ENCODE data around the gene CLEC4E.
"Not testable (repeated sequence)": the region's sequence is repeated elsewhere in the genome, so short reads cannot be mapped to it uniquely, and the experiment has no call there.

Gene CLEC4E, protein sequence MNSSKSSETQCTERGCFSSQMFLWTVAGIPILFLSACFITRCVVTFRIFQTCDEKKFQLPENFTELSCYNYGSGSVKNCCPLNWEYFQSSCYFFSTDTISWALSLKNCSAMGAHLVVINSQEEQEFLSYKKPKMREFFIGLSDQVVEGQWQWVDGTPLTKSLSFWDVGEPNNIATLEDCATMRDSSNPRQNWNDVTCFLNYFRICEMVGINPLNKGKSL

DNA sequence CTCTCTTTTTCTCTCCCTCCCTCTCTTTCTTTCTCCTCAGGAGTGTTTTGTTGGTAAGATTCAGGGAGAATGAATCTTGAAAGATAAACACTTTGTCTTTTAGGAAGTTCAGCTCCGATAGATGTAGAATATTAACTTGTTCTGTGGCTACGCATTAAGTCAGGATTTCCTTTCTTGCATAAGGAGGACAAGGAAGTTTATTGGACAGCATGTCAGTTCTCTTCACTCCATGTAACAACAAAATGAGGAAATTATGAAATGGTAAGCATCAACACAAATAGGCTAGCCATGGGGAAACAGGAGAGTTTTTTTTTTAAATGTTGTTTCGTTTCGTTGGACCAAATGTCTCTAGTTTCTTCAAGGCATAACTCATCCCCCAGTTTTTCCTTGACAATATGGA is at the start of gene CLEC4E:
CLEC4E (minus strand) TSS at position 75 of the 400 bp plus-strand sequence. CDS start 108 bp downstream, outside the sequence.
- not testable (repeated sequence) for DNase-seq

DNA sequence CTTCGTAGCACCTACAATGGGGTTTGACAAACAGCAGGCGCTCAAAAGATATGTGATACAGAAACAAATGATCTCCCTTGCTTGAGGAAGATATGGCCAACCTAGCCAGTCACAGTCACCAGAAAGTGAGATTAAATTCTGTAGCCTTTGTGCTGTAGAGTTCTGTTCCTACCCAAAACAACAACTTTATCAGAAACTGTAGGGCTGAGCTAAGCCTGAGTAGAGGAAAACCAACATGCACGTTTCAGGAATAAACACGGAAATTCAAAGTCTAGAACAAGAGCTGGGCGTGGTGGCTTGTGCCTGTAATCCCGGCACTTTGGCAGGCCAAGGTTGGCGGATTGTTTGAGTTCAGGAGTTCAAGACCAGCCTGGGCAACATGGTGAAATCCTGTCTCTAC is 49.0 kb upstream of the CLEC4E start:
- DNase-seq: no peak

DNA sequence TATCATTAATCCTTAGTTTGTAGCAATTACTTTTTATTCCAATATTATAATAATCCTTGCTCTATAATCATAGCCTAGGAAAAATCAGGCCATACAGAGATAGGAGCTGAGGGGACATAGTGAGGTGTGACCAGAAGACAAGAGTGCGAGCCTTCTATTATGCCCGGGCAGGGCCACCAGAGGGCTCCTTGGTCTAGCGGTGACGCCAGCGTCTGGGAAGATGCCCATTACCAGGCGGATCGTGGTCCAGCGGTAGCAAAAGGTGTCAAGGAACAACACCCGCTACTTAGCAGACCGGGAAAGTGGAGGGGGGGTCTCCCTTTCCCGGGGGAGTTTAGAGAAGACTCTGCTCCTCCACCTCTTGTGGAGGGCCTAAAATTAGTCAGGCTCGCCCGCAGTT is 43.8 kb upstream of the CLEC4E start:
- DNase-seq: not testable (repeated sequence)

DNA sequence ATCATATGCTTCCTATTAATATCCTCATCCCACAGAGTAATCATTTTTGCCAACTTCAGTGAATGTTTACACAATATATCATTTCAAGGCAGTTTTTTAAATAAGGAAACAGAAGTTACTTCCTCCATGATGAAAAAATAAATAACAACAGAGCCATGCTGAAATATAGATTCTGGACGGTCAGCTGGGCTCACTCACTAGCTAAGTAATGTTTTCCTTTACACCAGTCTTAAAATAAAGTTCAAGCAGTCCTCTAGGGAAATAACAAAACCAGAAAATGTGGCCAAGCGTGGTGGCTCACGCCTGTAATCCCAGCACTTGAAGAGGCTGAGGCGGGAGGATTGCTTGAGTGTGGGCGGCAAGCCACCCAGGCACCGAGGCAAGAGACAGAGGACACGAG is 43.3 kb upstream of the CLEC4E start:
- DNase-seq: no peak

DNA sequence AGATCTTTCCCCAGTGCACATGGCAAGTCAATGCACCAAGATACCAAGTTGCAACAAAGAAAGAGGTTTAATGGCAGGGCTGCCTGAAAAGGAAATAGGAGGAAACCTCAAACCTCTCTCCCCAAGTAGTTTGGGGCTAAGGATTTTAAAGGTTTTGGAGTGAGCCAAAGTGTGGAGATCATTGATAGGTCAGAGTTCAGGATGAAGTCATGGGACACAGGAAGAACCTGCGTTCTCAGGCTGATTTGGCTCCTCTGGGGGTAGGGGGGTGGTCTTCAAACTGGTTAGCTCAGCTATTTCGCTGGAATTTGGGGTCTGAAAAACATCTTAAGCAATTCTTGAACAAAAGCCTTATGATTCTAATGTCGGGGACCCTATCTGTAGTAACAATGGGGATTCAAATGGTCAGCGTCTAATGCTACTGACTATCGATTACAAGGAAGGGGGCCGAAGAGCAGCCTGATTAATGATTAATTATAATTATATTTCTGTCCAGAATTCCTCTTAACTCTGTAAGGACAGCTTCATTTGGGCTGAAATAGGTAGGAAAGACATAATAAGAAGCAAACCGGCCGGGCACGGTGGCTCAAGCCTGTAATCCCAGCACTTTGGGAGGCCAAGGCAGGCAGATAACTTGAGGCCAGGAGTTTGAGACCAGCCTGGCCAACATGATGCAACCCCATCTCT is 40.5 kb upstream of the CLEC4E start:
- no peak for DNase-seq

DNA sequence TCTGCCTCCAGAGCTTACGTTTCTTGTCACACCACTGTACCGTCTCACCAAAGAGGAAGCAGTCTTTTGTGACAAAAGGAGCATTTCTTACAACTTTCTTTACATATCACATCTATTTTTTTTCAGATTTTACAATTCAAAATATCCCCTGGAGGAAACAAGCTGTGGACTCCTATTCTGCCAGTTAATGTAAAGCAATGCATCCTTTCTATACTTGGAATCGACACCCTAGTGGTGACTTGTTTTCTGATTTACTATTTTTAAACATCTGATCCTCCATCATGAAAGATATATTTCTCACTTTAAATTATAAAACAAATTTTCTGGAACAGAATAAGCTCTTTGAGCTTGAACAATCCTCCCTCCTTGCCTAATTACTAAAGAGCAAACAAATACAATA is 37.2 kb upstream of the CLEC4E start:
- no peak for DNase-seq

DNA sequence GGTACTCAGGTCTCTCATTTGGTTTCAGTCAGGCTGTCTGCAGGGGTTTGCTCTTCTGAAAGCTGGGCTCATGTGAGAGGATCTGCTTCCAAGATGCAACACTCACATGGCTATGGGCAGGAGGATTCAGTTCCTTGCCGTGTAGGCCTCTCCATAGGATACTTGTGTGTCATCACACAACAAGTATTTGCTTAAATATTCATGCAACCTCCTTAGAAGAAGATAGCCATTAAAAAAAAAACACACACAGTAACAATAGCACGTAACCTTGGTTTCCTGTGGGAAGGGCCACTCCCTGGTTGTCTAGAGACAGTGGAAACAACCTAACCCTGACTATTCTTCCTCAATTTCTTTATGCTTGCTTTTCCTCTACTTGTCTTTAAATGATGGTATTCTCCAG is 31.8 kb upstream of the CLEC4E start:
- no peak for DNase-seq

DNA sequence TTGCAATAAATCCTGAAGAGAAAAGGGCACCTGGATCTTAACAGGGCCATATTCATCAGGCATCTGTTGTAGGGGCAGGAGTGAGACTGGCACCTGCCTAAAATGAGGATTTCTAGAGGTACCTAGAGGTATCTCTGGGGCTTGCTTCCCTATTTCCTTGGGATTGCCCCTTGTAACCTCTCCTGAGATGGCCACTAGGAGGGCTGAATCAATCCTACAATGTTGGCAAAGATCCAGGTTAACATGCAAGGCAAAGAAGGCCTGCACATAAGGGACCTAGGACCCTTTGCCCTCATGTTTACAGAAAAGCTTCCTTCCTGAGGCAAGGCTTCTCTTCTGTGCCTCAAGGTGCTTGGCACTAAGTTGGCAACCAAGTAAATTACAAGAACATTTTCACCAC is 25.8 kb upstream of the CLEC4E start:
- no peak for DNase-seq

DNA sequence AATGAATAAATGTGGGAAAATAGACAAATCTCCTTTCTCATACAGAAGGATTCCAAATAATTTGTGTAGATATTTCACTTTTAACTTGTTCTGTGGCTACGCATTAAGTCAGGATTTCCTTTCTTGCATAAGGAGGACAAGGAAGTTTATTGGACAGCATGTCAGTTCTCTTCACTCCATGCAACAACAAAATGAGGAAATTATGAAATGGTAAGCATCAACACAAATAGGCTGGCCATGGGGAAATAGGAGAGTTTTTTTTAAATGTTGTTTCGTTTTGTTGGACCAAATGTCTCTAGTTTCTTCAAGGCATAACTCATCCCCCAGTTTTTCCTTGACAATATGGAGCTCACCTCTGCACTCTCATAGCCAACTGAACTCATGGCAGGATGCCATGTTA is 25.3 kb upstream of the CLEC4E start:
- not testable (repeated sequence) for DNase-seq

DNA sequence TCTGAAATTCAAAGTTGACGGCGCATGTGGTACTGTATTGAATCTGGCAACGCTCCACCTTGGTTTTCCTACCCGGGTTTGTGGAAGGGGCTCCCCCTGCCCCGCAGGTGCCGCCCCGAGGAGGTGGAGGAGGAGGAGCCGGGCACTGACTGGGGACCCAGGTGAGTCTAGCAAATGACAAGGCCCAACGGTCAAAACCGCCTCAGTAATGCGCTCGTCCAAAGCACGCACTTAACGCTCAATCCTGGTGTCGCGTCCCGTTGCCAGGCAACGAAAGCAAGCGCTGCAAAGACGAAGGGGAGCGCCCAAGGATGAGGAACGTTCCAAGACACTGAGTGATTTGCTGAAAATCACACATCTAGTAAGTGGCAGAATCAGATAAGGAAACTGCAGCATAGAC is 24.0 kb upstream of the CLEC4E start:
- DNase-seq: no peak

DNA sequence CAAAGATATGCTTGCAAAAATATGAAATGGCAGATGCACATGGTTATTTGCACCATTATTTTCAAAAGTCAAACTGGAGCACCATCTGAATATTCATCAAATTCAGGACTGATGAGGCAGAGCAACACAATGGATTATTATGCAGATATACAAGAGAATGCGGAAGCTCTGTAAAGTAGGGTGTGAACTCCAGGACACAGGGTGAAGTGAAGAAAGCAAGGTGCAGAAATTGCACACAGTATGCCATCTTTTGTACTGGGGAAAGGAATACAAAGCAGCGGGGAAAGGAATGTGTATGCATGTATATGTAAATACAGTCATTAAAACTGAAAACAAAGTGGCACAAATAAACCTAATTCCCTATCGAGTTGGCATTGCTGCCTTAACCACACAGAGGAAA is 22.7 kb upstream of the CLEC4E start:
- DNase-seq: no peak

DNA sequence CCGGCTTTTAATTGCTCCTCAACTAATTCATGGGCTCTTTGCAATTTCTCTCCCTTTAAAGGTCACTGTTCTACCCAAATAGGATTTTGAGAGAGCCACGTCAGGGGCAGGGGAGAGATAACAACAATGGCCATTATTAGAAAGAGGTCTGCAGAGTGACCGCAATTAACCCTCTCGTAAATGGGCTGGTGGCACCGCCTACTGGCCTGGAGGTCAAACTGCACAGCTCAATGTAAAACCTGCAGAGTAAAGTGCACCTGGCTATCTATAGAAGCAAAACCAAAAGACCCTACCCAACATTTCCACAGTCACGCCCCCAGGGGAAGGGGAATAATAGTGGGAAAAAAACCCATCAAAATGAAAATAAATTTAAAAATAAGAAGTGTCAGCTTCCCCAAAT is 21.6 kb upstream of the CLEC4E start:
- DNase-seq: no peak

DNA sequence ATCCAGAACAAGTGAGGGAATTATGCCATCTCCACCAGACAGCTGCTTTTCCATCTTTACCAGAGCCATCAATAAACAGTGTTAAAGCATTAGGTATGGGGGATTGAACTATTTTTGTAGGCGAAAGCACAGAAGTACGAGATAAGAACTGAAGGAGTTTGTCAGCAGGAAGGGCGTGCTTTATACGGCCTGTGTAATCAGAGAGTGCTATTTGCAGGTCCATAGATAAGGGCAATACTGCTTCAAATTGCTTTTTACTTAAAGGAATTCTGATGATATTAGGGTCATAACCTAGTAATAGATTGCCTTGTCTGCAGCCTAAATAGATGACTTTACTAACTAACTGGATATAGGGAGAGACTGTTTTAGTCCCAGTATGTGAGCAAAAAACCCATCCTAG is 20.3 kb upstream of the CLEC4E start:
- DNase-seq: no peak

DNA sequence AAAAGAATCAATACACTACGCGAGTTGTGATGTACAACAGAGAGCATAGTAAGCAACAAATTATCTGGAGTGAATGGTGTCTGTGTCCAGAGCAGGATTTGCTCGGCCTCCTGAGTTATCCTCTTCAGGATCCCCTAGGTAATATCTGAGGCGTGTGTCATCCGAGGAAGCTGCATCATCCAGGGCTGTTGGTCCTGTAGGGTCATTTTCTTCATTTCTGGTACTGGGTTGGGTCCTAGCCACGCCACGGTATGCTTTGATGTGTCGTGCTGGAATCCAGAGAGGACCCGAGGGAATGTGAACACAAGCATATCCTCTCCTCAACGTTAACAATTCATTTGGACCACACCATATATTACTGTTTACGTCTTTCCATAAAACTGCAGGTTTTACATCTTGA is 19.0 kb upstream of the CLEC4E start:
- DNase-seq: no peak

DNA sequence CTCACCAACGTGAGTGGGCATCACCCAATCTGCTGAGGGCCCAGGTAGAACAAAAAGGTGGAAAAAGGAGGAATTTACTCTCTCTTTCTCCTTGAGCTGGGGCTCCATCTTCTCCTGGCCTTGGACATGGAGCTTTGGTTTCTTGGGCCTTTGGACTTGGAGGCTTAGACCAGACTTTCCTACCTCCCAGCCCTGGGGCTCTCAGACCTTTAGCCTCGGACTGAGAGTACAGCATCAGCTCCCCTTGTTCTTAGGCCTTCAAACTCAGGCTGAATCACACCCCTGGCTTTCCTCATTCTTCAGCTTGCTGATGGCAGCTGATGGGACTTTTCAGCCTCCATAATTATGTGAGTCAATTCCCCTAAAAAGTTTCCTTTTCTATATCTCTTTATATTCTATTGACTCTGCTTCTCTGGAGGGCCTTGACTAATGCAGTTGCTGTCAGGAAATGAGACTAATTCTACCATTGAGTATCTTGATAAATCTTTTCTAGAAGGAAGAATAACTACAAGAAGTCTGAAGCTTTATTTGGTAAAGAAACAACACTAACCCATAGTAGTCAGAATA is 15.9 kb upstream of the CLEC4E start:
- no peak for DNase-seq

DNA sequence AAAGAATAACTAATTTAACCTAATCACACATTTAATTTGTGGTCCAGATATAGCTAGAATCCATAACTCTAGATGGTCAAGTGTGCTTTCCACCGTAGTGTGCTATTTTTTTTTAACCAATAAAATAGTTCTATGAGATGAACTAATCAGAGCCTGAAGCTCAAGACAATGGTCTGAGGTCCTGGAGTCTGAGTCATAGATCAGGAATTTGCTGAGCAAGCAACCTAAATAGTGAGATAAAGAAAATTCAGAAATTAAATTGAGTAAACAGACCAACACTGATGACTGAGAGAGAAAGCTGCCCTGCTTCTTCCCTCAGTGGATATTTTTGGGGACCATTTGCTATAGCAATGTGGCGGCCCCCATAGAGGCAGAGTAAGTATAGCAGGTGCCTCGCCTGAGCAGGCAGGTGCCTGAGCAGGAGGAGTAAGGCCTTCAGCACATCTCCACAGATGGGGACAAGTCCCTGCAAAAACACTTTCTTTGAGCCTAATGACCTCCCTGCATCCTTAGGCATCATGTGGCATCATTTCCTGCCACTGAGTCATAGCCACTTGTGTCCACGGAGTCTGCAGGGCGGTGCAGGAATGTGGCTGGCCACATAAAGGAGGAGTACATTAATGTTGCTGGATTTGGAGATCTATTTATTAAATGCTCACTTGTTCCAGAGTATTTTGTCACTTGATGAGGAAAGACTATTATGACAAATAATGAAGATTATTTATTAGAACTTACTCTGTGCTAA is 13.9 kb upstream of the CLEC4E start:
- DNase-seq: no peak

DNA sequence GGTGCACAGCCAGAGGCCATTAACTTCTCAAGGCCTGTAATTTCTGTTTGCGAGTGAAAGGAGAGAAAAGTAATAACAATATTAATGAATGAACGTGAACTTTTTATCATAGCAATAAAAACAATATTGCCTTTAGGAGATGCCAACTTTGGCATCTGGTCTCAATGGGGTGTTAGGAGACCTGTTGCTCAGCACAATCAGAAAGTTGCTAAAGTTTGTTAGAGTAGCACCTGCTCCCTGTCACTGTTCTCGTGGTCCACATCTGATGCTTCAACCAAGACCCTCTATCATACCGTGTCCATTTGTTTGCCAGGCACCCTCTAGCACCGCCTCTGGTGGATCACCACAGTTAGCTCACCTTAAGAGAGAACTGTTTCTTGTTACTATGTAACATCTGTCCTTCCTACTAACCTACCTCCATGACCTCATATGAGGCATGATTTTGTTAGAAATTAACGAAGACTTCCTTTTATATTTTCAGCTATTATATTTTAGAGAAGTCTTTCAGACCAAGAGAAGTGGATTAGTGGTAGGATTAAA is 12.5 kb upstream of the CLEC4E start:
- no peak for DNase-seq

DNA sequence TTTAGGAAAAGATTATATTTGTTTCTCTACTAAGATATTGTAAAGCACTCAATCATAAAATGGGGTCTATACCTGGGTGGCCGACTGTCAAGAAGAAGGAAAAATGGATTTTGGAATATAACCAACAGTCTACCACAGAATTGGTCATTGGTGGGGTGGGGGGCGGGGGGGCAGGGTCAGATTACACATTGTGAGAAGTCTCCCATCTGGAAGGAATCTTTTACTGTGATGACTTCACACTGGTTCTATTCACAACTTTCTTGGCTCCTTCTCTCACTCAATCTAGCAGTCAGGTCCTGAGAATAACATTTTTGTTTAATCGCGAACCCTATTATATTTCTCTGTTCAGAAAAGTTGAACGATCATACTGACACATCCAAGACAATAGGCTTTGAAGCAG is 8.7 kb upstream of the CLEC4E start:
- no peak for DNase-seq

DNA sequence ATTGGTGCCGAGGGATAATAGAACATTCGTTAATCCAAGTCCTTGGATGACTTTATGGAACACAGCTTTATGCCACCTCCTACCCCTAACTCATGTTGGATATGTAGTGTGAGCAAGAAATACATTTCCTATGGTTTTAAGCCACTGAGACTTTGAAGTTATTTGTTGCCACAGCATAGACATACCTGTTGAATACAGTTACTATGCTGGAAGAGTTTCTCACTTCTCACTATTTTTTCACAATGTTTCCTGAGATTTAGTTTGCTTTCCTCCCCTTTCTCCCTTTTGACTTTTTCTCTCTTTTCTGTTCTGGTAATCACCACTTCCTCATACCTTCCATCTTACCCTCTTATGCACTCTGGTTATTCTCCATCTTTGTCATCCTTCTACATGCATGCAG is 7.5 kb upstream of the CLEC4E start:
- no peak for DNase-seq

DNA sequence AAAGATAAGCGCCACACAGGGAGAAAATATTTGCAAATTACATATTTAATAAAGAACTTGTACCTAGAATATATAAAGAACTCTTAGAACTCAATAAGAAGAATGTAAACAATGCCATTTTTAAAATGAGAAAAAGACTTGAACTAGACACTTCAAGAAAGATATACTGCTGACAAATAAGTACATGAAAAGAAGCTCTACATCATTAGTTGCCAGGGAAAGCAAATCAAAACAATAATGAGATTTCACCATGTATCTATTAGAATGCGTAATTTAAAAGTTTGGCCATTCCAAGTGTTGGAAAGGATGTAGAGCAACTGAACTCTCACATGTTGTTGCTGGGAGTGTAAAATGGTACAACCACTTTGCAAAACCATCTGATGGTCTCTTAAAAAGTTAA is 6.9 kb upstream of the CLEC4E start:
- no peak for DNase-seq

DNA sequence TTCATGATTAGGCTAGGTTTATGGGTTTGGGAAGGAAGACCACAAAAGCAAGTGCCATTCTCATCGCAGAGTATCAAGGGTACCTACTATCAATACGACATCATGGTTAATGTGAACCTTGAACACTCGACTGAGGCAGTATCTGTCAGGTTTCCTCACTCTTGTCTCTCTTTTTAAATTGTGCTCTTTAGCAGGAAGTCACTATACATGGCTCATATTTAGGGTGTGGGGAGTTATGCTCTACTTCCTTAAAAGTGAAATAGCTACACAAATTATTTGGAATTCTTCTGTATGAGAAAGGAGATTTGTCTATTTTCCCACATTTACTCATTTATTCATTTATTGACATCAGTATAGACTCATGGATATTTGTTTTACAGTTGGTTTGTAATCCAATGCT is 5.9 kb upstream of the CLEC4E start:
- DNase-seq: no peak

DNA sequence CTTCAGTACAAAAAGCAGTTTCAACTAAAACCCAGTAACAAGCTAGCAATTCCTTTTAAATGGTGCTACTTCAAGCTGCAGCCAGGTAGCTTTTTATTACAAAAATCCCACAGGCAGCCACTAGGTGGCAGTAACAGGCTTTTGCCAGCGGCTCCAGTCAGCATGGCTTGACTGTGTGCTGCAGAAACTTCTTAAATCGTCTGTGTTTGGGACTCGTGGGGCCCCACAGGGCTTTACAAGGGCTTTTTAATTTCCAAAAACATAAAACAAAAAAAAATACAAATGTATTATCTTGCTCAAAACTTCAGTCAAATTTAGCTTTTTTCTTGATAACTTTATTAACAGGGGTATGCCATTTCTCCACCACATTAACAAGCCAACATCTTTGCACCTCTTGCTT is 3.6 kb upstream of the CLEC4E start:
- DNase-seq: no peak

DNA sequence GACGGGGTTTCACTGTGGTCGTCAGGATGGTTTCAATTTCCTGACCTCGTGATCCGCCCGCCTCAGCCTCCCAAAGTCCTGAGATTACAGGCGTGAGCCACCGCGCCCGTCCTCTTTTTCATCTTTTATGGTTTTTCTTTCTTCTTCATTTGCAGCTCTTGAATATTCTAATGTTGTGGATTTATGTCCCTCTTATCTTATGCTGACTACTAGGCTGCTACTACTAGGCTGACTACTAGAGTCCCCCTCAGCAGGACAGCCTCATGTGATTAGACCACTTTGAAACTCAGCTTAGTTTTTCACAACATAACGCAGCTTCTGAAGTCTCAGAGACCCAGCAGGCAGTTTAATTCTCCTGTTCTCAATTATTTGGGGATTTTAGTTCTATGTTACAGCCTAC is 857 bp upstream of the CLEC4E start:
- no peak for DNase-seq

DNA sequence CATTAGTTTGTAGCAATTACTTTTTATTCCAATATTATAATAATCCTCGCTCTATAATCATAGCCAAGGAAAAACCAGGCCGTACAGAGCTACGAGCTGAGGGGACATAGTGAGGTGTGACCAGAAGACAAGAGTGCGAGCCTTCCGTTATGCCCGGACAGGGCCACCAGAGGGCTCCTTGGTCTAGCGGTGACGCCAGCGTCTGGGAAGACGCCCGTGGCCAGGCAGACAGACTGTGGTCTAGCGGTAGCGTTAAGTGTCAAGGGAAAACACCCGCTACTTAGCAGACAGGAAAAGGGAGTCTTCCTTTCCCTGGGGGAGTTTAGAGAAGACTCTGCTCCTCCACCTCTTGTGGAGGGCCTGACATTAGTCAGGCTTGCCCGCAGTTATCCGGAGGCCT is 2.9 kb downstream of the CLEC4E start:
- not testable (repeated sequence) for DNase-seq

Measured in NCI-H510A (cell line).